BLaER1 (cell line): ENCODE measurements around the gene USP40.

Experiments used
- H3K27ac ChIP-seq: shearing (Covaris generic); formaldehyde crosslinking; 2 replicates; pipeline ENCODE4 v1.8.1; 2022
- H3K27me3 ChIP-seq: shearing (Covaris generic); formaldehyde crosslinking; 2 replicates; pipeline ENCODE4 v1.8.1; 2022
- H3K36me3 ChIP-seq: shearing (Covaris generic); formaldehyde crosslinking; 2 replicates; pipeline ENCODE4 v1.8.1; 2022
- H3K4me1 ChIP-seq: shearing (Covaris generic); formaldehyde crosslinking; 2 replicates; pipeline ENCODE4 v1.8.1; 2022
- H3K4me2 ChIP-seq: shearing (Covaris generic); formaldehyde crosslinking; 2 replicates; pipeline ENCODE4 v1.8.1; 2022
- H3K4me3 ChIP-seq: shearing (Covaris generic); formaldehyde crosslinking; 2 replicates; pipeline ENCODE4 v1.8.1; 2022
- H3K9ac ChIP-seq: shearing (Covaris generic); formaldehyde crosslinking; 2 replicates; pipeline ENCODE4 v1.8.1; 2022
- H3K9me3 ChIP-seq: shearing (Covaris generic); formaldehyde crosslinking; 2 replicates; pipeline ENCODE4 v1.8.1; 2022
- H4K20me1 ChIP-seq: shearing (Covaris generic); formaldehyde crosslinking; 2 replicates; pipeline ENCODE4 v1.8.1; 2022
- Cebpa-rat ChIP-seq: shearing (Covaris generic); IDR thresholded peaks from 2 replicates; pipeline ENCODE4 v1.8.1; 2022

Gene USP40

DNA sequence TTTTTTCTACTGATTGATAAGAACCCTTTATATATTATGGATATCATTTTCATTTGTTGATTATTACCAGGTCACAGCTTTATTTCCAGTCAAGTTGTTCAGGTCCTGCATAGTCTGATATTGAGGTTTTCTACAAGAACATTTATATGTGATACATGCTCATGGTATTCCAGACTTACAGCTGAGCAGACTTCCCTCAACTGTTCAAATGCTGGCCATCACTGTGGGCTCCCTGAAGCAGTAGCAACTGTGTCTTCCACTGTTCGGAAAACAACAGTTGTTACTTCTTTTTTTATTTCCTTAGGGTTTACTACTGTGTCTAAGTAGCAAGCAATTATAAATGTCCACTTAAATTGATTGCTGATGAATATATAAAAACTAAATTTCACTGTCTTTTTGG, 132.8 kb downstream of the USP40 start:
- Histone ChIP-seq H3K4me2 (no peak overlapping the region), H3K27me3 (no peaks in the 10 kb centered on the region), H4K20me1 (peaks cover 100% of the 10 kb centered on the region), H3K4me1 (no peaks in the 10 kb centered on the region), H3K36me3 (peaks cover 96% of the 10 kb centered on the region), H3K4me3 (no peak overlapping the region), H3K9me3 (no peaks in the 10 kb centered on the region), H3K9ac (no peak overlapping the region), H3K27ac (no peak overlapping the region)
- no peak for TF ChIP-seq Cebpa-rat

DNA sequence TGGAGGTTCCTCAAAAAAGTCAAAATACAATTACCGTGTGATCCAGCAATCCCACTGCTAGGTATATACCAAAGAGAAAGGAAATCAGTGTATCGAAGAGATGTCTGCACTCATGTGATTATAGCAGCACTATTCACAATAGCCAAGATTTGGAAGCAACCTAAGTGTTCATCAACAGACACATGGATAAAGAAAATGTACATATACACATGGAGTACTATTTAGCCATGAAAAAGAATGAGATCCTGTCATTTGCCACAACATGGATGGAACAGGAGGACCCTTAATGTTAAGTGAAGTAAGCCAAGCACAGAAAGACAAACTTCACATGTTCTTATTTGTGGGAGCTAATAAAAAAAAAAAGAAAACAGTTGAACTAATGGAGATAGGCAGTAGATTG, 133.6 kb downstream of the USP40 start:
- Histone ChIP-seq H3K4me3 (no peak overlapping the region), H3K4me1 (peaks cover 3% of the 10 kb centered on the region), H3K27me3 (no peaks in the 10 kb centered on the region), H3K4me2 (no peak overlapping the region), H3K36me3 (peaks cover 95% of the 10 kb centered on the region), H4K20me1 (peaks cover 100% of the 10 kb centered on the region), H3K9me3 (no peaks in the 10 kb centered on the region), H3K9ac (no peak overlapping the region), H3K27ac (no peak overlapping the region)
- no peak for TF ChIP-seq Cebpa-rat

DNA sequence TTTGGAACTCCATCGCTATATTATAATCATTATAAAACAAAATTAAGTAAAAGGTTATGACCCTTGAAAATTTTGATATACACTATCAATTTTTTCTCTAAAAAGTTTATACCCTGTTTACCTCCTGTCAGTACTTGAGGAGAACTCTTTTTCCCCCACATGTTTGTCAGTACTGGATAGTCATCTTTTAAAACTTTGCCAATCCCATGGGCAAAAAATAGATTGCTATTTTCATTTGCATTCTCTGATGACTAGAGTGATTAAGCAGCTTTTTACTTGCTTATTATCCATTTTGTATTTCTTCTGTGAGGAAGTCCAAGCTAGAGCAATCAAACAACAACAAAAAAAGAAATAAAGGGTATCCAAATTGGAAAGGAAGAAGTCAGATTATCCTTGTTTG, 135.9 kb downstream of the USP40 start:
- Histone ChIP-seq H3K36me3 (peaks cover 93% of the 10 kb centered on the region), H3K27me3 (no peaks in the 10 kb centered on the region), H3K4me2 (no peak overlapping the region), H3K4me1 (peaks cover 14% of the 10 kb centered on the region), H3K4me3 (no peak overlapping the region), H3K27ac (no peak overlapping the region), H3K9ac (no peak overlapping the region), H3K9me3 (no peaks in the 10 kb centered on the region), H4K20me1 (peaks cover 100% of the 10 kb centered on the region)
- no peak for TF ChIP-seq Cebpa-rat

GRCh38 chr2:233430081-233430480, 136.5 kb downstream of the USP40 start:
- Histone ChIP-seq H3K9ac (no peak overlapping the region), H3K9me3 (no peaks in the 10 kb centered on the region), H3K4me3 (no peak overlapping the region), H3K4me2 (no peak overlapping the region), H3K27ac (no peak overlapping the region), H4K20me1 (peaks cover 100% of the 10 kb centered on the region), H3K4me1 (peaks cover 14% of the 10 kb centered on the region), H3K36me3 (peaks cover 93% of the 10 kb centered on the region), H3K27me3 (no peaks in the 10 kb centered on the region)
- no peak for TF ChIP-seq Cebpa-rat

- peaks cover 100% of the 10 kb centered on the region for H4K20me1 ChIP-seq
- no peak overlapping the region for H3K4me2 ChIP-seq
- H3K9ac ChIP-seq = no peak overlapping the region
- no peak for TF ChIP-seq Cebpa-rat
- H3K27ac ChIP-seq = no peak overlapping the region
- peaks cover 93% of the 10 kb centered on the region for H3K36me3 ChIP-seq
- H3K9me3 ChIP-seq = no peaks in the 10 kb centered on the region; the same call in 1 of the 2 replicates
- H3K4me1 ChIP-seq = peaks cover 18% of the 10 kb centered on the region
- no peak overlapping the region for H3K4me3 ChIP-seq
- H3K27me3 ChIP-seq = no peaks in the 10 kb centered on the region
These were observed 137.2 kb downstream of the USP40 start for GRCh38 chr2:233429175-233429897.

GRCh38 chr2:233428438-233428837, 138.1 kb downstream of the USP40 start:
- TF ChIP-seq Cebpa-rat = no peak
- Histone ChIP-seq H3K36me3 (peaks cover 94% of the 10 kb centered on the region), H3K4me3 (no peak overlapping the region), H3K27me3 (no peaks in the 10 kb centered on the region), H3K9ac (no peak overlapping the region), H3K27ac (no peak overlapping the region), H3K4me1 (peaks cover 27% of the 10 kb centered on the region), H3K4me2 (no peak overlapping the region), H3K9me3 (no peaks in the 10 kb centered on the region; the same call in 1 of the 2 replicates), H4K20me1 (peaks cover 100% of the 10 kb centered on the region)

DNA sequence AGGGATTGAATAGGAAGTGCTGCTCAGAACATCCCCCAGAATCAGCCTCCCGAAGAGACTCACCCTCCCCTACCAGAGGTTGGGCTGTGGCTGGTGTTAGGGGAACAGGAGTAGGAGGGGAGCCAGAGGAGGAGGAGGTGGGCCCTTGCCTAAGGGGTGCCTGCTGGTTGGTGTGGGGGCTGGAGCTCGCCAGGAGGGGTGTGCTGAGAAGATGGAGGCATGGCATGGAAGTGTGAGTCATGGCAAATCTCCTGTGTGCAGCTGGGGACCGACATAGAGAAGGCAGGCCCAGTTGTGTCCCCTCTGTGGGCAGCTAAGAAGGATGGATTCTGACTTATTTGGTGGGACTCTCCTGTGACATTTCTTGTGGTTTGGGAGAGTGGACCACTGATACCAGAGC, 138.6 kb downstream of the USP40 start:
- no peak overlapping the region for H3K9ac ChIP-seq
- H3K4me1 ChIP-seq = peaks cover 32% of the 10 kb centered on the region
- H4K20me1 ChIP-seq = peaks cover 100% of the 10 kb centered on the region
- 0 out of 2 replicates have a peak overlapping the region, but pooled peaks have one; percentile 14 for H3K27ac ChIP-seq
- H3K9me3 ChIP-seq = no peaks in the 10 kb centered on the region; the same call in 1 of the 2 replicates
- H3K27me3 ChIP-seq = no peaks in the 10 kb centered on the region
- H3K36me3 ChIP-seq = peaks cover 94% of the 10 kb centered on the region
- TF ChIP-seq Cebpa-rat = no peak
- H3K4me3 ChIP-seq = no peak overlapping the region
- H3K4me2 ChIP-seq = no peak overlapping the region

DNA sequence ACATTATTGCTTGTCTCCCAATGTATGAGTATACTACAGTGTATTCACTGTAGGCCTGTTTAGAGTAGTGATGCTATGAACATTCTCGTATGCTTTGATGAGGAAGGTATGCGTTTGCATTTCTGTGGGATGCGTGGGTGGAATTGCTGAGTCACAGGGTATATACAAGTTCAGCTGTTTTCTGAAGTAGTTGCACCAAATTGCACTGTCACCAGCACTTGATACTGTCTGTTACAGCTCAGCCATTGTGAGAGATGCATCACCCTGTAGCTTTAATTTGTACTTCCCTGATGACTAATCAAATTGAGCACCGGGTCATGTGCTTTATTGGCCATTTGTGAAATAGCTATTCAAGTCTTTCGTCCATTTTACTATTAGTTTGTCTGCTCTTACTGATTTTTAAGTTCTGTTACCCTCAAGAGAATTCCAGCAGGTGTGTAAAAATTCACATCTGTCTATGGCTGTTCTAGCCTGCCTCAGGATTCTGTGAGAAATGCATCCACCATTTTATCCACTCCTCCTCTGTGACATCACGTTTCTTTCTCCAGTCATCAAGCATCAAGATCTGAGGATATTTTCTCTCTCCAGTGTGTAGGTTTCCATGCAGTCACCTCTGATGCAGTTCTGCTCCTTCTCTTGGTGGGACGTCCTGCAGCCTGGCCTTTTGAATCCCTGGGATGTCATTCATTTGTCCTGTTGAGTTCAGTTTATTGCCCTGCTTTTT, 139.8 kb downstream of the USP40 start:
- no peak overlapping the region for H3K4me2 ChIP-seq

More for the DNA sequence above, 139.8 kb downstream of the USP40 start:
- H3K36me3 ChIP-seq = peaks cover 92% of the 10 kb centered on the region
- H3K27ac ChIP-seq = no peak overlapping the region
- no peak overlapping the region for H3K9ac ChIP-seq
- H4K20me1 ChIP-seq = peaks cover 100% of the 10 kb centered on the region
- H3K4me1 ChIP-seq = peaks cover 44% of the 10 kb centered on the region
- no peaks in the 10 kb centered on the region; the same call in 1 of the 2 replicates for H3K9me3 ChIP-seq
- no peaks in the 10 kb centered on the region for H3K27me3 ChIP-seq
- TF ChIP-seq Cebpa-rat = no peak
- no peak overlapping the region for H3K4me3 ChIP-seq
